ENCODE data around the gene FANCC.

DNA sequence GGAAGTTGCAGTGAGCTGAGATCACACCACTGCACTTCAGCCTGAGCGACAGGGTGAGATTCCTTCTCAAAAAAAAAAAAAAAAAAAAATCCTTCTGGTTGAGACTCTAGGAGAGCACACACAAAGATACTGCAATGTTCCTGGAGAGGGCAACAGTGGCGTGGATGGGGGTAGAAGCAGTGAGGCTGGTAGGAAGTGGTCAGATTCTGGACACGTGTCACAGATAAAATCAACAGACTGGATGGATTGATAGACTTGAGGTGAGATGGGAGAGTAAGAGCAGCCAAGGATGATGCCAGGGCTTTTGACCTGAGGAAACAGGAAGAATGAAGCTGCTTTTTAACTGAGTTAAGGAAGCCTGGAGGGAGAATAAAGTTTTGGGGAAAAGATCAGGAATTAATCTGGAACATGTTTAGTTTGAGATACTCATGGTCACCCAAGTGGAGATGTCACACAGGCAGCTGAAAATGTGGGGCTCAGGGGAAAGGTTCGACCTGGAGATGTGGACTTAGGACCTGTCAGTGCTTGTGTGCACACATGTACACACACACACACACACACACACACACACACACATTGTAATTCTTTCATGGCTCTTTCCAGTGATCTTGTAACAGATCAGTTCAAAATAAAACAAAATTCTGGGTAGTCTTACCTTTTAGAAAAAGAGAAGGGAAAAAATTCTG, 88.1 kb downstream of the FANCC start:
- no peak for TF ChIP-seq EZH2 (IDR thresholded peaks at IDR 0.05; ENCODE audit: borderline replicate concordance)
- no peak for TF ChIP-seq EZH2phosphoT487 (IDR thresholded peaks at IDR 0.05; ENCODE audit: low read depth, severe bottlenecking, unreplicated experiment)
